Activated gamma-delta T cell treated with anti-CD3 and anti-CD28 coated beads, Interleukin-2, amount 50 U/mL, for 16 hours (primary cell): ENCODE measurements around the gene THSD4.

Experiments
- DNase-seq: peaks from one replicate; pipeline ENCODE4 v3.0.0-alpha.2; 2020; ENCODE audit warnings: low read depth

The THSD4 gene

GRCh38 chr15:71545923-71546322 is 430.7 kb downstream of the THSD4 start:
- DNase-seq = no peak

- no peak for DNase-seq
These were observed 431.7 kb downstream of the THSD4 start for GRCh38 chr15:71547011-71547410.

- no peak for DNase-seq
These were observed 433.1 kb downstream of the THSD4 start for GRCh38 chr15:71548401-71548807.

- DNase-seq = no peak
These were observed 433.8 kb downstream of the THSD4 start for GRCh38 chr15:71549091-71549490.

- DNase-seq = no peak
These were observed 434.4 kb downstream of the THSD4 start for GRCh38 chr15:71549697-71550096.

- no peak for DNase-seq
These were observed 436.3 kb downstream of the THSD4 start for GRCh38 chr15:71551566-71551965.

GRCh38 chr15:71559098-71559497 is 443.8 kb downstream of the THSD4 start:
- no peak for DNase-seq

GRCh38 chr15:71559616-71560015 is 444.3 kb downstream of the THSD4 start:
- no peak for DNase-seq

GRCh38 chr15:71562251-71562650 is 447.0 kb downstream of the THSD4 start:
- no peak for DNase-seq

GRCh38 chr15:71564217-71564616 is 448.9 kb downstream of the THSD4 start:
- DNase-seq = no peak

- no peak for DNase-seq
These were observed 449.7 kb downstream of the THSD4 start for GRCh38 chr15:71565006-71565405.

GRCh38 chr15:71565631-71566160 is 450.4 kb downstream of the THSD4 start:
- DNase-seq = no peak

- no peak for DNase-seq
These were observed 451.0 kb downstream of the THSD4 start for GRCh38 chr15:71566226-71566625.

GRCh38 chr15:71567173-71567572 is 451.9 kb downstream of the THSD4 start:
- DNase-seq = no peak

- DNase-seq = no peak
These were observed 453.0 kb downstream of the THSD4 start for GRCh38 chr15:71568227-71568626.

- DNase-seq = no peak
These were observed 455.5 kb downstream of the THSD4 start for GRCh38 chr15:71570736-71571135.

- DNase-seq = no peak
These were observed 456.4 kb downstream of the THSD4 start for GRCh38 chr15:71571641-71572040.

GRCh38 chr15:71572452-71573053 is 457.3 kb downstream of the THSD4 start:
- no peak for DNase-seq

- DNase-seq = no peak
These were observed 458.3 kb downstream of the THSD4 start for GRCh38 chr15:71573599-71573998.

- no peak for DNase-seq
These were observed 460.3 kb downstream of the THSD4 start for GRCh38 chr15:71575474-71576045.

- DNase-seq = no peak
These were observed 461.8 kb downstream of the THSD4 start for GRCh38 chr15:71577071-71577470.

- DNase-seq = no peak
These were observed 466.2 kb downstream of the THSD4 start for GRCh38 chr15:71581398-71581930.

- DNase-seq = no peak
These were observed 469.9 kb downstream of the THSD4 start for GRCh38 chr15:71585159-71585558.

GRCh38 chr15:71586463-71586862 is 471.2 kb downstream of the THSD4 start:
- no peak for DNase-seq
